HG03439 (cell line): ENCODE data around the gene SEZ6L.

Source experiments
- ATAC-seq: cut with Tn5 transposase; IDR thresholded peaks from one replicate; pipeline ENCODE4 v1.9.1; 2021; ENCODE audit warnings: mild to moderate bottlenecking, moderate library complexity; ENCODE audit not compliant: unreplicated experiment

SEZ6L gene

DNA sequence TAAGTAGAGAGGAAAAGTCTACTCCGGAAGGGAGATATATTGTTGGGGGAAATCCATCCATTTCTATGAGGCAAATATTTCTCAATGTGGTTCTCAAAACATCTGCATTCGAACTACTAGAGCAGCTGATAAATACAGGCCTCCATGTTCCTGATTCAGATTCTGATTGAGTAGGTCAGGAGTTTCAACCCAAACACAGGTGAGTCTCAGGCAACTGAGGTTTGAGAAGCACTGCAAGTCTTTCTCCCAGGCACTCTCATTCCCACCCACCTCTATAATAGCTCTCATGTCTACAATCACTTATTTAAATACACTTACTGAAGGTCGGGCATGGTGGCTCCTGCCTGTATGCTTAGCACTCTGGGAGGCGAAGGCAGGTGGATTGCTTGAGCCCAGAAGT is 245.1 kb downstream of the SEZ6L start:
- no peak for ATAC-seq

DNA sequence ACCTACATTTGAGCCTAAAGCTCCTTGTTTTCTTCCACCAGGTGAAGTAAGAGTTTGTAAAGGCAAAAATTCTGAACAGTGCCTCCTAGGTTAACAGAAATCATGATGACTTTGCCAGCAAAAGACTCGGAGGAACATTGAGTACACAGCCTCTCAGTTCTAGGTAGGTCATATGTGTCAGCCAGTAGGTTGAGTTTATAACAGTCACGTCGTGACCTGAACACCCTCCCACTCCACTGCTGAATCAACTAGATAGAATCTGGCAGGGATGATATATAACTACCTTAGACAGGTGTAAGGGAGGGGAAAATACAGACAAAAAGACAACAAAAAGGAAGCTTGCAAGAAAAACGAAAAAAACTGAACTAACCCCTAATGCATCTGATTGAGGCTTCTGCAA is 247.0 kb downstream of the SEZ6L start:
- no peak for ATAC-seq

DNA sequence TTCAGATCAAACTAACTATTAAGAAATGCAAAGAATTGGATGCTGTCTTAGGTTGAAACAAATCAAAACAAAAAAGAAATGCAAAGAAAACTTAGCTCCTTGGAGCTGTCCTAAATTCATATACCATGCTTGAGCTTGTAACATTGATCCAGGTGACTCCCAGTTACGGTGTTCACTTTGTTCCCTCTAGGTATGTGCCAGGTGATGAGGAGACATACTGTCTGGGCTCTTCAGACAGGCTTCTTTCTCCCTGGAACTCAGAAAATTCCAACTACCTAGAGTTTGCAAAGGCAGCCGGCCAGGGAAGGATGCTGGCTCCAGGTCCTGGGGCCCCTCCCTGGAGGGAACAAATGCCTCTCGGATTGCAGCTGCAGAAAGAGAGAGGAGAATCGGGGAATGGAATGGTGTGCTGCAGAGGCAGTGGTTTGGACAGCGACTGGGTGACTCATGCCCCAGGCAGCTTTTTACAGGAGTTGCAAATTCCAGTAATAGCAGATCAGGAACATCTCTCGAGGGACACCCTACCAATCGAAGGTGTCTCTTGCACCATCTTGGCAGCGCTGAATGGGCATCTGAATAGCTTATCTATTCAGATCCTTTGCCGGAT is 247.5 kb downstream of the SEZ6L start:
- no peak for ATAC-seq

DNA sequence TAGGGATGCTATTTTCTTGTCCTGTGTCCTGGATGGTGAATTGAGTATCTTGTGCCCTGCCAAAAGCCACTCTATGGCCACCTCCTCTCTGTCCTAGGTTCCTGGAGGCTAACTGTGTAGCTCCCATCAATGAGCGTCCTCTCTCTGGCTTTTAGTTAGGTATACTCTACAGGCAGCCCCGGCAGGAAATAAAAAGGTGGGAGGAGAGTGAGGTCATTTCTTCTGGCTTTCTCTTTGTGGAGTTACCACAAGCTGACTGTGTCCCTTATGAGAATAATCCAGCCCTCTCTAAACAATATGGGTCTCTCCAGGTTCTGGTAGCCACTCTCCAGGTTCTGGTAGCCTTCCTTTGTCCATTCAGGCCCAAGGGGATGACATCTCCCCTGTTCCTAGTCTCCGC is 248.1 kb downstream of the SEZ6L start:
- no peak for ATAC-seq

DNA sequence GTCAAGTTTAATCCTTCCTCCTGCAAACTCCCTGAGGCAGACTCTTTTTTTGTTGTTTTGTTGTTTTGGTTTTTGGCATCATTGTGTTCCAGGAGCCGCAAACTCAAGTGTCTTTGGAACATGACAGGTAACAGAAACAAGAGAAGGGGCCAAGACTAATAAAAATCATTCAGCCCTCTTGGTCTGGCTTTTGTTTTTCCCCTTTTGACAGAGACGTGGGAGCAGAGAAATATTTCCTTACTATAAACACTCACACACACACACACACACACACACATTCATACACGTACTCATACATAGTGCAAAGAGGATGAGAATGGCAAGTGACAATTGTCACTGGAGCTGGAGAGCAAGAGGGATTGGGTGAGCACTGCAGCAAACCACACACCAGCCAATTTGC is 249.4 kb downstream of the SEZ6L start:
- no peak for ATAC-seq

DNA sequence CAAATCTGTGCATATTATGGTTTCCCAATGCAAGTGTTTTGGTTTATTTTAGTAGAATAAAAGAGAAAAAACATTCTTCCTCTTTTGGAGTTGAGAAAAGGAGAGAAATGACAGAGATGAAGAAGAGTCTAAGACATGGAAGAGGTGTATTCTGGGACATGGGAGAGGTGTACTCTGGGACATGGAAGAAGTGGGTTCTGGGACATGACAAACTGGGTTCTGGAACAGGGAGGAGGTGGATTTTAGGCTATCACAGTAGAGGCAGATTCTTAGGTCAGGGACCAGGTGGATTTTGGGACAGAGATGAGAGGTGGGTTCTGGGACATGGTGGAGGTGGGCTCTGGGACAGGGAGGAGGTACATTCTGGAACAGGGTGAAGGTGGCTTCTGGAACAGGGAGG is 257.7 kb downstream of the SEZ6L start:
- ATAC-seq = no peak

DNA sequence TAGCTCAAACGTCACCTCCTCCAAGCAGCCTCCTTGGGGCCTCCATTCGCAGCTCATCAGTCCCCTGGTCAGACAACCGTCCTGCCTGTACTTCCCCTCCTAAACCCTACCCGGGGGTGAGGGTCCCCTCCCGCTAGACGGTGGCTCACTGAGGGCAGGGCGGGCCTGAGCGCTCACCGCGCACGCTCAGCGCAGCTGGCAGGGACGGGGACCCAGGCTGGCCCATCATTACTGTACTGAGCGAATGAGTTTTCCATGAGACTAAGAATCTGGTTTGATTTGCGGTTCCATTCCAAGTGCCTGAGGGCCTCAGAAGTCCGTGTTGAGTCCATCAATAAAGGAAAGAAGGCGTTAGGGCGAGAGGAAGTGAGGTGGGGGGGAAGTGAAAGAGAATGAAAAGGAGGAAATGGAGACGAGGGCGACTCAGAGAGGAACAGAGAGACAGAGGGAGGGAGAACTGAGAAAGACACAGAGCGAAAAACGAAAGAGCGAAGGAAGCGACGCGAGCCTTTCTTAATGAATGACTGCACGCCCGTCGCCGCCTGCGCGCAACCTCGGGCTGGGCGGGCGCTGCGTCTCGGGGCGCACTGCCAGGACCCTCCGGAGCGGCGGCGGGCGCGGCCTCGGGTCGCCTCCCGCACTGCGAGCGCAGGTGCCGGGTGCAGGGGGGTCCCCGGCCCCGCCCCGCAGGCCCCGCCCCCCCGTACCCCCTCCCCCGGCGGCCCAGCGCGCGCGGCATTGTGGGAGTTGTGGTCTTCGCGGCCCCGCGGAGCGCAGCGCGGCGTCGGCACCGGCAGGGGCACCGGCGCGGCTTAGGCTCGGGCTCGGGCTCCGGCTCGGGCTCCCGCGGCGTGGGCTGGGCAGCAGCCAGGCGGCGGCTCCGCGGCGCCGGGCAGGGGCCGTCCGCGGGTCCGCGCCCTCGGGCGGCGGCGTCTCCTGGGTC is 259.5 kb downstream of the SEZ6L start, which contains the start of gene ASPHD2:
TSS of gene ASPHD2 (plus strand) at position 746 of the 943 bp plus-strand sequence. CDS start 4,356 bp downstream, outside the sequence.
- peak; percentile 61 for ATAC-seq

DNA sequence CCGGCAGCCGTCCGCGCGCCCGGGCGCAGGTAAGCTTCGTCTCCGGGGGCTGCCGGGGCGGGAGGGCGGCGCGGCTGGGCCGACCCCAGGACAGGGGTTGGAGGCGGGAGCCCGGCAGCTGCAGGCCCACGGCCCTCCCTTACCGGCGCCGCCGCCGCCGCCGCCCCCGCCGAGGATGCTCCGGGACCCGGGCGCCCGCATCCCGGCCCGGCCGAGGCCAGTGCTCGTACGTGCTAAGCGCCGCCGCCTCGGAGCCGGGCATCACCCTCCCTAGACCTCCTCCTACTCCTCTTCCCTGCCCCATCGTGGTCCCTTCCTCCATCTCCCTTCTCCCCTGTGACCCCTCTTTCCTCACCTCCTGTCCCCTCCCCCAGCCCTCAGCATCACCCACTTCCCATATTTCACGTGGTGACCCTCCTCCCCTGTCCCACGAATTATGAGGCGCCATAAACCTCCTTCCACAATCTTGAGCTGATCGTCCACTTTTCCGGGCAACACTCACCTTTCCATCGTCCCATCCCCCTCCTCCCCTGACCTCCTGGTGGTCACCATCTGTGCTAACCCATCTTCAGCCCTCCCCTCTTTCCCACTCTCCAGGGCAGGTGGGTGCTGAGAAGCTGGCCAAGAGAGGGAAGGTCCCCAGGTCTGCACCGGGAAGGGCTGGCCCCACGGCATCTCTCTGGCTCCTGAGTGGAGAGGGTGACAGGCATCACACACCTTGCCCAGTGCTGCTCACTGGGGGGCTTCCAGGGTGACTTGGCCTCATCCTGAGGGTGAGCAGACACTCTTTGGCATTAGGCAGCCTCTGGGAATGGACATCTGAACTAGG is 260.4 kb downstream of the SEZ6L start:
- ATAC-seq = peak; percentile 10

DNA sequence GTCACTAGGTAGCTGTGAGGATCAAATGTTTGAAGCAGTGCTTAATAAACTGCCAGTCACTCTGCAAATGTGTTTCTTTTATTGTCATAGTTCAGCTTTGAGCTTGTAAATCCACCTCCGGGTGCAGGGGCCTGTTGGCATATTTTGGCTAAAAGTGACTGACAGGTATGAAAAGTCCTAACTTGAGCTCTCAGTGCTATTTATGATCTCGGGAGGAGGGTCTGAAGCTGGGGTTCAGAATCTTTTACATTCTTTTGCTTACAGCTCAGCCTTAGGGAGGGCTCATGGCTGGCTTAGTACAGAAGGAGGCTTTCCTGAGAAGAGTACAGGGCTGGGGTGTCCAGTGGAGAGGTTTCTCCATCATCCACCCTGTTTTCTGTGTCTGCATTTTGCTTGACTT is 261.3 kb downstream of the SEZ6L start:
- ATAC-seq = no peak

DNA sequence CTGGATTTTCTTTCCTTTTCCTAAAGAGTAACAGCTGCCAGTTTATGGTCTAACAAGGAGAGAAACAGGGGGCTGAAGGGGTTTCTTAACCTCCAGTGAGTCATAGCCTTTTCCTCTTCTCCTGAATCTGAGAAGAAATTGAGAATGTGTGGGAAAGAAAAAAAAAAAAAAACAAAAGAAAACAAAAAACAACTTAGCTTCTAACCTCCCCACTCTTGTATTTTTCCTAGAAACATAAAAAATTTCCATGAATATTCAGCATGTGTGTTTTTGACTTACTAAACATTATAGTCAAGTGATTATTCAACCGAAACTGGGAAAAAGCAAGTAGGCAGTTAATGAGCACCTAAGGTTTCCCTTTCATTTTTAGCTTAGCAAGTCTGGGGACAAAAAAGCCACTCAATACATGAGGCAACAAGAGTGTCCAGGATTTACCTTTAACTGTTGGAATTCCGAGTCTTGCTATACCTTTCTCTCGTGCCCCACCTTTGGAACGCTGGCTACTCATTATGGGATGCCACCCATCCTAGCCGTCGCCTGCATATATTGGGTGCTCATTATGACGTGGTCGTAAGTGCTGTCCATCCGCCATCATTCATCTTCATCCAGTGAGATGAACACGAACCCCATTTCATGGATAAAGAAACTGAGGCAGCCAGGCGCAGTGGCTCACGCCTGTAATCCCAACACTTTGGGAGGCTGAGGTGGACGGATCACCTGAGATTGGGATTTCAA is 262.2 kb downstream of the SEZ6L start:
- no peak for ATAC-seq

DNA sequence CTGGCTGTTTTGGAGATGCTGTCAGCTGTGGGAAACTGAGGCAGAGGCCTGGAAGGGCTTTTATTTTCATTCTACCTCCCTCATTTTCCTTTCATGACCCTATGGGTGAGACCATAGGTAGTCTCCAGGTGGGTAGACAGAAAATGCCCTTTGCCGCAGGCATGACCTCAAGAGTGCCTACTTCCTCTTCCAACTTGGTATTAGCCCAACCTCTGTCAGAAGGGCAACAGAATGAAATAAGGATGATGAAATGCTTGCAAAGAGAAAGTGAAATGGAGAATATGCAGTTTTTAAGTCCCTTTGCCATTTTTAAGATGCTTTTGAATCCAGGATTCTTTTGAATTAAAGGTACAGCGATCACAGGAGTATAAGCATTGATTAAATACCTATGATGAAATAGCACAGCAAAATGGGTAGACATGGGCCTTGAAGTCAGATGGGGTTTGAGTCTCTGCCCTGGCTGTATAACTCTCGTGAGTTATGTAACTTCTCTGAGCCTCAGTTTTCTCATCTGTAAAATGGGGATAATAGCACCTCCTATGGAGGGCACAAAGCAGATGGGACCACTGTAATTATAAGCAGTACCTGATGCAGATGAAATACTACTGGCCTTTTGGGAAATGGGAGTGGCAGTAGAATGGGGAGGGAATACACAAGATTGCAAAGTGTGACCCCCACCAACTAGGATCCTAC is 263.5 kb downstream of the SEZ6L start:
- no peak for ATAC-seq
